ENCODE results near the gene ZBTB18. TPM values are rescaled to one million over a fixed set of nuclear protein-coding genes. Genes with fewer than 3 reads are reported as not detected.

The ZBTB18 gene
- polyA plus RNA-seq, 3 donors = 3.0 to 45.5 (median 3.6) TPM

DNA sequence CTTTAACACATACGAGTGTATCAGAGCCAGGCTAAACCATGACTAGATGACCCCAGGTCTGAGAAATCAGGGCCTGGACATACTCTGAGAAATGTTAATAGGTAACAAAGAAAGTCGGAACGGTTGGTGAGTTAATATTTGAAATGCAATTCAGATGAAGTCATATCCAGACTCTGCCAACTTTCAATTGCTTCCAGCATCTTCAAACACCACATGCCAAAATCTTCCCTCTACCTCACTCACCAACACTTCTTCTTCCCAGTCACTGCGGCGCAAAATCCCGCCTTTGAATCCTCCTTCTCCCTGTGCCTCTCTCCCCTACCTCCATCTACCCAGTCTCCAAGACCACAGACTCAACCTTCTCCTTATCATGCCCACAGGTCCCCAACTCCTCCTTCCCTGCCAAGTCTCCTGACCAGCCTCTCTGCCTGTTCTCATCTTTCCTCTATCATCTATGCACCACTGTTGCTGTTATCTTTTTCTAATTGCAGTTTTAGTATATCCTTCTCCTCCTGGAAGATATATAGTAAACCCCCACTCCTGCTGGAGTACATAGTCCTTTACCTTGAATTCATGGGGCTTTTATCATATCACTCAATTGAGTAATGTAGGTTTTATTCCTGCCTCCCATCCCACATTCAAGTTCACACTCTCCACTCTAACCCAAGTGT lies 41.3 kb downstream of the ZBTB18 start:
- Histone ChIP-seq H3K9ac (ENCODE audit: insufficient read depth, low read length, poor library complexity, severe bottlenecking) (no peak overlapping the region), H3K36me3 (replicated peaks in 1 of 2; ENCODE audit: control insufficient read depth in 1 of 2, insufficient read depth in 2 of 2, low read length in 2 of 2) (no peaks in the 10 kb centered on the region), H3K9me3 (replicated peaks in 1 of 2; ENCODE audit: control insufficient read depth in 1 of 2, insufficient read depth in 1 of 2, low read length in 2 of 2) (no peaks in the 10 kb centered on the region), H3K27ac (ENCODE audit: low read depth in 1 of 2, low read length in 2 of 2) (no peak overlapping the region), H3K4me1 (ENCODE audit: control insufficient read depth in 1 of 2, insufficient read depth in 2 of 2, low read length in 2 of 2) (no peaks in the 10 kb centered on the region), H3K79me2 (ENCODE audit: insufficient read depth, low read length) (no peaks in the 10 kb centered on the region), H3K27me3 (ENCODE audit: control insufficient read depth in 2 of 2, insufficient read depth in 2 of 2, low read length in 2 of 2) (no peaks in the 10 kb centered on the region), H4K20me1 (ENCODE audit: insufficient read depth, low read length) (no peaks in the 10 kb centered on the region), H2AFZ (ENCODE audit: insufficient read depth, low read depth, low read length, poor library complexity, severe bottlenecking) (no peak overlapping the region), H3K4me2 (replicated peaks; ENCODE audit: extremely low read depth, low read length, poor library complexity, severe bottlenecking) (no peak overlapping the region), H3K4me3 (replicated peaks in 1 of 3; ENCODE audit: low read depth in 2 of 3, low read length in 3 of 3) (no peak overlapping the region)
- WGBS (ENCODE audit: insufficient coverage) = 96% methylated on average over 3 of the region's 6 CpGs
- peak overlapping the region in 1 of 7 donors; percentile 22 for H3K27ac Mint-ChIP-seq
- H3K4me3 Mint-ChIP-seq = no peak overlapping the region
- TF ChIP-seq, protein P1, sequence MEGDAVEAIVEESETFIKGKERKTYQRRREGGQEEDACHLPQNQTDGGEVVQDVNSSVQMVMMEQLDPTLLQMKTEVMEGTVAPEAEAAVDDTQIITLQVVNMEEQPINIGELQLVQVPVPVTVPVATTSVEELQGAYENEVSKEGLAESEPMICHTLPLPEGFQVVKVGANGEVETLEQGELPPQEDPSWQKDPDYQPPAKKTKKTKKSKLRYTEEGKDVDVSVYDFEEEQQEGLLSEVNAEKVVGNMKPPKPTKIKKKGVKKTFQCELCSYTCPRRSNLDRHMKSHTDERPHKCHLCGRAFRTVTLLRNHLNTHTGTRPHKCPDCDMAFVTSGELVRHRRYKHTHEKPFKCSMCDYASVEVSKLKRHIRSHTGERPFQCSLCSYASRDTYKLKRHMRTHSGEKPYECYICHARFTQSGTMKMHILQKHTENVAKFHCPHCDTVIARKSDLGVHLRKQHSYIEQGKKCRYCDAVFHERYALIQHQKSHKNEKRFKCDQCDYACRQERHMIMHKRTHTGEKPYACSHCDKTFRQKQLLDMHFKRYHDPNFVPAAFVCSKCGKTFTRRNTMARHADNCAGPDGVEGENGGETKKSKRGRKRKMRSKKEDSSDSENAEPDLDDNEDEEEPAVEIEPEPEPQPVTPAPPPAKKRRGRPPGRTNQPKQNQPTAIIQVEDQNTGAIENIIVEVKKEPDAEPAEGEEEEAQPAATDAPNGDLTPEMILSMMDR (IDR thresholded peaks at IDR 0.05) = no peak
- peaks cover 0 to 3% (median 0%) of the 10 kb centered on the region in 7 donors for H3K9me3 Mint-ChIP-seq
- H3K36me3 Mint-ChIP-seq = no peaks in the 10 kb centered on the region
- DNase-seq = no peak
- H3K4me1 Mint-ChIP-seq = no peaks in the 10 kb centered on the region
- intact Hi-C loops (cut with micrococcal nuclease) = no loop called here
- peaks cover 0 to 2% (median 1%) of the 10 kb centered on the region in 3 donors for H3K27me3 Mint-ChIP-seq (ENCODE audit: low read depth in 3 of 3)

DNA sequence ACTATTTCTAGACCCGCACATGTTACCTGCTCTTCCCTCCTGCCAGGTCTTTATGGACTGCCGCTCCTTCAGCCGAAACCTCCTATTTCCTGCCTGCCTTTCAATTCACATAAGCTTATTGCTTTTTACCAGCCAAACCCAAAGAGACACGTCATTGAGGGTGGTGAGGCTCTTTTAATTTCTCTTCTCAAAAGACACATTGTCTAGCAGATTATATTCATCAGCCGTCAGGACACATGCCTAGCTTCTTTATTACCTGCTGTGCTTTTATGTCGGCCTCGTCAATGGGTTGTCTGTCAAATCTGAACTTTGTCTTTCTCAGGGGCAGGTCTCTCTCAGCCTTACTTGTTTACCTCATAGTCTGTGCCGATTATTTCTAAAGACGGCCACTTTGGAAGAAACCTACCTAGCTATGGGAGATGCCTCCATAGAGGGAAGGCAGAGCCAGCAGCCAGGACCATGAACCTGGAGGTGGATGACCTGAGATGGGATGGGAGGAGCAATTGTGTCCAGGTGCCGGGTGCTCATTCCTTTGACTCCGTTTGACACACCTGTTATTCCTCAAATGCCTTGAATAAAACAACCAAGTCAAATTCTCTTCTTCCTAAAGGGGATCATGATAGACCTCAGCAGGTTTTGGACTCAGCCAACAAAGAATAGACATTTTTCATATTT lies 42.0 kb downstream of the ZBTB18 start:
- Histone ChIP-seq H3K27me3 (ENCODE audit: control insufficient read depth in 2 of 2, insufficient read depth in 2 of 2, low read length in 2 of 2) (no peaks in the 10 kb centered on the region), H3K27ac (ENCODE audit: low read depth in 1 of 2, low read length in 2 of 2) (no peak overlapping the region), H3K36me3 (replicated peaks in 1 of 2; ENCODE audit: control insufficient read depth in 1 of 2, insufficient read depth in 2 of 2, low read length in 2 of 2) (no peaks in the 10 kb centered on the region), H4K20me1 (ENCODE audit: insufficient read depth, low read length) (no peaks in the 10 kb centered on the region), H3K79me2 (ENCODE audit: insufficient read depth, low read length) (no peaks in the 10 kb centered on the region), H3K9me3 (replicated peaks in 1 of 2; ENCODE audit: control insufficient read depth in 1 of 2, insufficient read depth in 1 of 2, low read length in 2 of 2) (no peaks in the 10 kb centered on the region), H2AFZ (ENCODE audit: insufficient read depth, low read depth, low read length, poor library complexity, severe bottlenecking) (no peak overlapping the region), H3K4me3 (replicated peaks in 1 of 3; ENCODE audit: low read depth in 2 of 3, low read length in 3 of 3) (no peak overlapping the region), H3K4me2 (replicated peaks; ENCODE audit: extremely low read depth, low read length, poor library complexity, severe bottlenecking) (no peak overlapping the region), H3K4me1 (ENCODE audit: control insufficient read depth in 1 of 2, insufficient read depth in 2 of 2, low read length in 2 of 2) (no peaks in the 10 kb centered on the region), H3K9ac (ENCODE audit: insufficient read depth, low read length, poor library complexity, severe bottlenecking) (no peak overlapping the region)
- intact Hi-C loops (cut with micrococcal nuclease) = no loop called here
- DNase-seq = no peak
- H3K27me3 Mint-ChIP-seq (ENCODE audit: low read depth in 3 of 3) = peaks cover 0 to 2% (median 0%) of the 10 kb centered on the region in 3 donors
- WGBS (ENCODE audit: insufficient coverage) = 91% methylated on average over 6 of the region's 11 CpGs
- no peaks in the 10 kb centered on the region for H3K36me3 Mint-ChIP-seq
- no peaks in the 10 kb centered on the region for H3K4me1 Mint-ChIP-seq
- peaks cover 0 to 1% (median 0%) of the 10 kb centered on the region in 7 donors for H3K9me3 Mint-ChIP-seq
- TF ChIP-seq, protein P1 (IDR thresholded peaks at IDR 0.05) = no peak
- H3K27ac Mint-ChIP-seq = peak overlapping the region in 1 of 7 donors; percentile 22
- H3K4me3 Mint-ChIP-seq = no peak overlapping the region

Measured in CD14-positive monocyte (primary cell).